Smooth muscle cell (in vitro differentiated cells): Measurements from ENCODE around the gene FZR1. TPM values are rescaled to one million over a fixed set of nuclear protein-coding genes. Genes with fewer than 3 reads are reported as not detected.
A peak's percentile ranks its signal among the peaks of the same experiment; 100 is the strongest.

Experiments
- DNase-seq: peaks from one replicate; lab custom pipeline; 2025; ENCODE audit not compliant: unreplicated experiment; lab: John Stamatoyannopoulos, UW
- H2AFZ ChIP-seq: fragments of 200-600 bp; sonication (generic); 2 replicates; pipeline ENCODE4 v1.6.0; 2016; ENCODE audit warnings: antibody characterized with exemption, low read depth, mild to moderate bottlenecking
- H3F3A ChIP-seq: fragments of 200-600 bp; sonication (generic); 2 replicates; pipeline ENCODE4 v1.6.0; 2017; ENCODE audit warnings: antibody characterized with exemption, low read depth
- H3K27ac ChIP-seq: fragments of 200-600 bp; sonication (generic); 2 replicates; pipeline ENCODE4 v1.5.1; 2016; ENCODE audit warnings: low read depth, mild to moderate bottlenecking
- H3K27me3 ChIP-seq: fragments of 200-600 bp; sonication (generic); 2 replicates; pipeline ENCODE4 v1.6.1; 2016; ENCODE audit warnings: low read depth, mild to moderate bottlenecking
- H3K36me3 ChIP-seq: fragments of 200-600 bp; sonication (generic); 2 replicates; pipeline ENCODE4 v1.5.1; 2016; ENCODE audit warnings: low read depth
- H3K4me1 ChIP-seq: fragments of 200-600 bp; sonication (generic); 2 replicates; pipeline ENCODE4 v1.5.1; 2016; ENCODE audit warnings: low read depth
- H3K4me2 ChIP-seq: fragments of 200-600 bp; sonication (generic); 2 replicates; pipeline ENCODE4 v1.6.0; 2016; ENCODE audit warnings: mild to moderate bottlenecking
- H3K4me3 ChIP-seq: fragments of 200-600 bp; sonication (generic); 2 replicates; pipeline ENCODE4 v1.5.1; 2016; ENCODE audit warnings: mild to moderate bottlenecking
- H3K79me2 ChIP-seq: fragments of 200-600 bp; sonication (generic); 2 replicates; pipeline ENCODE4 v1.6.0; 2016; ENCODE audit warnings: low read depth, mild to moderate bottlenecking
- H3K9ac ChIP-seq: fragments of 200-600 bp; sonication (generic); 2 replicates; pipeline ENCODE4 v1.6.0; 2016; ENCODE audit warnings: low read depth
- H3K9me3 ChIP-seq: fragments of 200-600 bp; sonication (generic); replicated peaks from 2 replicates; pipeline ENCODE4 v1.5.1; 2016; ENCODE audit warnings: low read depth
- H4K20me1 ChIP-seq: fragments of 200-600 bp; sonication (generic); 2 replicates; pipeline ENCODE4 v1.6.0; 2016; ENCODE audit warnings: low read depth
- CTCF ChIP-seq: fragments of 200-600 bp; sonication (generic); IDR thresholded peaks from 2 replicates; pipeline ENCODE4 v1.5.1; 2017; ENCODE audit warnings: borderline replicate concordance, mild to moderate bottlenecking, antibody characterized with exemption; ENCODE audit not compliant: insufficient read depth, poor library complexity, severe bottlenecking
- WGBS: methylation state at CpG from one replicate; pipeline ENCODE4 v1.1.7; 2016; ENCODE audit warnings: low lambda C conversion rate; 5-methylcytosine and 5-hydroxymethylcytosine counted together
- polyA plus RNA-seq: library from polyadenylated mRNA; unstranded; fragments of >200 nt; fragmentation: Nextera tagmentation; extraction: Ambion mirVana; gene quantifications from 2 replicates; pipeline ENCODE4 v1.2.1, GENCODE V29; 2016
- total RNA-seq: library from RNA; depleted of rRNA; stranded (reverse); fragments of >200 nt; gene quantifications from 2 replicates; pipeline ENCODE4 v1.2.3, GENCODE V29; 2014

Gene FZR1
- total and polyA plus RNA-seq, 2 experiments from 2014 or later = 16.3 to 49.7 TPM

- no peak overlapping the region for H3K27ac ChIP-seq
Observed at GRCh38 chr19:3556978-3557460, 50.9 kb downstream of the FZR1 start.

GRCh38 chr19:3557461-3558248, 51.5 kb downstream of the FZR1 start, which contains the start of gene MFSD12:
MFSD12 (minus strand) TSS chr19:3557586; CDS start chr19:3557403, 183 bp downstream.
- 1% methylated on average over 55 of the region's 81 CpGs for WGBS
- peak; percentile 72 for DNase-seq
- H3K27ac ChIP-seq = peak within 1 kb of the TSS; percentile 84

More at GRCh38 chr19:3556978-3557460, 50.9 kb downstream of the FZR1 start:
- TF ChIP-seq CTCF = no peak
- peak overlapping the region; percentile 84 for H3K9ac ChIP-seq
- no peak overlapping the region for H2AFZ ChIP-seq
- 0% methylated on average over 31 of the region's 60 CpGs for WGBS
- peak; percentile 9 for DNase-seq
- peak overlapping the region; percentile 92 for H3K4me2 ChIP-seq
- peak overlapping the region; percentile 76 for H3K4me3 ChIP-seq
- H4K20me1 ChIP-seq = peaks cover 28% of the 10 kb centered on the region
- H3F3A ChIP-seq = no peaks in the 10 kb centered on the region
- peaks cover 35% of the 10 kb centered on the region for H3K79me2 ChIP-seq
- H3K36me3 ChIP-seq = no peaks in the 10 kb centered on the region
- no peaks in the 10 kb centered on the region for H3K4me1 ChIP-seq
- no peaks in the 10 kb centered on the region for H3K9me3 ChIP-seq
- no peaks in the 10 kb centered on the region for H3K27me3 ChIP-seq

GRCh38 chr19:3563709-3564524, 57.8 kb downstream of the FZR1 start:
- no peak for TF ChIP-seq CTCF
- Histone ChIP-seq H3F3A (no peaks in the 10 kb centered on the region), H3K36me3 (no peaks in the 10 kb centered on the region), H3K9me3 (no peaks in the 10 kb centered on the region), H3K4me2 (no peak overlapping the region), H4K20me1 (no peaks in the 10 kb centered on the region), H3K79me2 (no peaks in the 10 kb centered on the region), H3K9ac (no peak overlapping the region), H2AFZ (no peak overlapping the region), H3K4me3 (no peak overlapping the region), H3K4me1 (no peaks in the 10 kb centered on the region), H3K27ac (peak overlapping the region; percentile 80), H3K27me3 (no peaks in the 10 kb centered on the region)
- DNase-seq = no peak
- 89% methylated on average over 17 of the region's 17 CpGs for WGBS

More at GRCh38 chr19:3557461-3558248, 51.5 kb downstream of the FZR1 start, which contains the start of gene MFSD12:
- Histone ChIP-seq H2AFZ (peak within 1 kb of the TSS; percentile 56), H3K4me1 (no peaks in the 10 kb centered on the region), H3K79me2 (peaks cover 35% of the 10 kb centered on the region), H3K4me2 (peak within 1 kb of the TSS; percentile 92), H3K9ac (peak within 1 kb of the TSS; percentile 84), H3K9me3 (no peaks in the 10 kb centered on the region), H3K27me3 (no peaks in the 10 kb centered on the region), H3K36me3 (no peaks in the 10 kb centered on the region), H4K20me1 (peaks cover 28% of the 10 kb centered on the region), H3K4me3 (peak within 1 kb of the TSS; percentile 76), H3F3A (no peaks in the 10 kb centered on the region)
- TF ChIP-seq CTCF = no peak
